Measurements from ENCODE around the gene FNDC3B. TPM values are rescaled to one million over a fixed set of nuclear protein-coding genes. Genes with fewer than 3 reads are reported as not detected.
"Not testable (repeated sequence)": the region's sequence is repeated elsewhere in the genome, so short reads cannot be mapped to it uniquely, and the experiment has no call there.

FNDC3B gene
- total RNA-seq, 1 donor from 2014 or later = 14.7 TPM

GRCh38 chr3:172087602-172088580, 48.5 kb downstream of the FNDC3B start:
- DNase-seq (ENCODE audit: low spot score in 2 of 2) (no peak), FAIRE-seq (no peak)

- FAIRE-seq = no peak
Observed at GRCh38 chr3:172089250-172089649, 49.9 kb downstream of the FNDC3B start.

GRCh38 chr3:172090035-172090434, 50.7 kb downstream of the FNDC3B start:
- DNase-seq (ENCODE audit: low spot score in 2 of 2) (no peak), FAIRE-seq (no peak)

More at GRCh38 chr3:172089250-172089649, 49.9 kb downstream of the FNDC3B start:
- no peak for DNase-seq (ENCODE audit: low spot score in 2 of 2)

- no peak for FAIRE-seq
- no peak for DNase-seq (ENCODE audit: low spot score in 2 of 2)
Observed at GRCh38 chr3:172092658-172093057, 53.3 kb downstream of the FNDC3B start.

GRCh38 chr3:172093581-172094443, 54.4 kb downstream of the FNDC3B start:
- DNase-seq (ENCODE audit: low spot score in 2 of 2); FAIRE-seq: not testable (repeated sequence)

GRCh38 chr3:172094621-172095557, 55.5 kb downstream of the FNDC3B start:
- DNase-seq (ENCODE audit: low spot score in 2 of 2) = no peak
- FAIRE-seq = no peak

GRCh38 chr3:172096881-172097420, 57.6 kb downstream of the FNDC3B start:
- FAIRE-seq = no peak

GRCh38 chr3:172097585-172097984, 58.2 kb downstream of the FNDC3B start:
- FAIRE-seq = no peak
- no peak for DNase-seq (ENCODE audit: low spot score in 2 of 2)

More at GRCh38 chr3:172096881-172097420, 57.6 kb downstream of the FNDC3B start:
- no peak for DNase-seq (ENCODE audit: low spot score in 2 of 2)

- FAIRE-seq (no peak), DNase-seq (ENCODE audit: low spot score in 2 of 2) (no peak)
Observed at GRCh38 chr3:172098698-172099494, 59.5 kb downstream of the FNDC3B start.

GRCh38 chr3:172099495-172099808, 60.1 kb downstream of the FNDC3B start:
- no peak for DNase-seq (ENCODE audit: low spot score in 2 of 2)
- no peak for FAIRE-seq

GRCh38 chr3:172100482-172100881, 61.1 kb downstream of the FNDC3B start:
- no peak for DNase-seq (ENCODE audit: low spot score in 2 of 2)
- FAIRE-seq = no peak

- FAIRE-seq = no peak
- no peak for DNase-seq (ENCODE audit: low spot score in 2 of 2)
Observed at GRCh38 chr3:172101107-172101506, 61.7 kb downstream of the FNDC3B start.

- FAIRE-seq (no peak), DNase-seq (ENCODE audit: low spot score in 2 of 2) (no peak)
Observed at GRCh38 chr3:172102123-172102882, 62.9 kb downstream of the FNDC3B start.

- no peak for FAIRE-seq
- DNase-seq (ENCODE audit: low spot score in 2 of 2) = no peak
Observed at GRCh38 chr3:172102883-172103310, 63.5 kb downstream of the FNDC3B start.

- FAIRE-seq = no peak
- no peak for DNase-seq (ENCODE audit: low spot score in 2 of 2)
Observed at GRCh38 chr3:172103724-172104123, 64.3 kb downstream of the FNDC3B start.

- DNase-seq (ENCODE audit: low spot score in 2 of 2) = no peak
- no peak for FAIRE-seq
Observed at GRCh38 chr3:172104471-172105072, 65.2 kb downstream of the FNDC3B start.

GRCh38 chr3:172106037-172106954, 66.9 kb downstream of the FNDC3B start:
- FAIRE-seq = no peak
- DNase-seq (ENCODE audit: low spot score in 2 of 2) = no peak

All from frontal cortex (tissue), 4 donors.